Left cardiac atrium (tissue), 4 donors: ENCODE data around the gene KIDINS220. TPM values are rescaled to one million over a fixed set of nuclear protein-coding genes. Genes with fewer than 3 reads are reported as not detected.

ENCODE experiments used
- ATAC-seq, 2 donors: fragments of 200-7000 bp; cut with Tn5 transposase; one replicate each; pipeline ENCODE4 v1.9.1; 2020; ENCODE audit warnings: mild to moderate bottlenecking in 2 of 2, moderate library complexity in 2 of 2
- DNase-seq: peaks from one replicate; pipeline ENCODE4 v3.0.0-alpha.2; 2020
- intact Hi-C, 2 donors: fragments of 100-400 bp; cut with DNase I; formaldehyde crosslinking; loops; one replicate each; pipeline versions ENCODE4 v1.14.1 to v1.15.1; 2022 to 2023
- total RNA-seq, 2 donors: library from RNA; stranded (reverse); fragmentation: NEBNext Ultra II Directional; extraction: Animal tissue kit (Norgen Biotek cat#: 25700); gene quantifications; one replicate each; pipeline ENCODE4 v1.2.1, GENCODE V29; 2021
- donor health status: DM: no; HTN: yes; CAD: no.
- donor health status: DM: no; HTN: yes; CAD: no; lungs with severe emphysema.
- donor health status: DM: yes; HTN: yes; CAD: no.
- donor health status: Dilated cardiomyopathy.

KIDINS220 gene
- total RNA-seq, 2 donors from 2014 or later: 34.2 to 36.6 TPM

GRCh38 chr2:8721410-8721809 is 116.0 kb downstream of the KIDINS220 start:
- no peak for DNase-seq
- intact Hi-C loops: no loop called here
- no peak for ATAC-seq

- intact Hi-C loops: no loop called here
- DNase-seq (no peak), ATAC-seq (no peak)
Measured at GRCh38 chr2:8720741-8721140, 116.7 kb downstream of the KIDINS220 start.

GRCh38 chr2:8719528-8719927 is 117.9 kb downstream of the KIDINS220 start:
- ATAC-seq (peak in 1 of 2 donors; percentile 41), DNase-seq (no peak)
- intact Hi-C loops: no loop called here

GRCh38 chr2:8714971-8715370 is 122.4 kb downstream of the KIDINS220 start:
- ATAC-seq (no peak), DNase-seq (no peak)
- intact Hi-C loops: no loop called here

GRCh38 chr2:8714283-8714682 is 123.1 kb downstream of the KIDINS220 start:
- peak; percentile 44 to 81 for ATAC-seq
- intact Hi-C loops: no loop called here
- DNase-seq: peak; percentile 61

GRCh38 chr2:8710951-8711350 is 126.5 kb downstream of the KIDINS220 start:
- intact Hi-C loops: no loop called here
- ATAC-seq (no peak), DNase-seq (no peak)

GRCh38 chr2:8709611-8710010 is 127.8 kb downstream of the KIDINS220 start:
- intact Hi-C loops: no loop called here
- DNase-seq: no peak

GRCh38 chr2:8704906-8705305 is 132.5 kb downstream of the KIDINS220 start:
- no peak for DNase-seq
- no peak for ATAC-seq
- intact Hi-C loops: no loop called here

More at GRCh38 chr2:8709611-8710010, 127.8 kb downstream of the KIDINS220 start:
- no peak for ATAC-seq

- ATAC-seq: no peak
- no peak for DNase-seq
- intact Hi-C loops: no loop called here
Measured at GRCh38 chr2:8701681-8702379, 135.6 kb downstream of the KIDINS220 start.

- ATAC-seq: no peak
- intact Hi-C loops: loop anchor here in 1 of 2 donors (10.0 kb wide), 1 partner anchor 1275 kb away; no protein-coding TSS in a partner anchor
- no peak for DNase-seq
Measured at GRCh38 chr2:8699839-8700238, 137.6 kb downstream of the KIDINS220 start.

- DNase-seq (no peak), ATAC-seq (no peak)
- intact Hi-C loops: loop anchor here in 1 of 2 donors (10.0 kb wide), 1 partner anchor 1272 kb away; no protein-coding TSS in a partner anchor
Measured at GRCh38 chr2:8697190-8697589, 140.2 kb downstream of the KIDINS220 start.

- intact Hi-C loops: loop anchor here in 1 of 2 donors (10.0 kb wide), 1 partner anchor 1270 kb away; no protein-coding TSS in a partner anchor
- DNase-seq: no peak
Measured at GRCh38 chr2:8694737-8695136, 142.7 kb downstream of the KIDINS220 start.

GRCh38 chr2:8693157-8693821 is 144.1 kb downstream of the KIDINS220 start:
- peak; percentile 65 to 79 for ATAC-seq
- DNase-seq: peak; percentile 47
- intact Hi-C loops: loop anchor here in 1 of 2 donors (10.0 kb wide), 1 partner anchor 1268 kb away; no protein-coding TSS in a partner anchor

More at GRCh38 chr2:8694737-8695136, 142.7 kb downstream of the KIDINS220 start:
- no peak for ATAC-seq

- no peak for ATAC-seq
- intact Hi-C loops: loop anchor here in 1 of 2 donors (10.0 kb wide), 1 partner anchor 1268 kb away; no protein-coding TSS in a partner anchor
- no peak for DNase-seq
Measured at GRCh38 chr2:8692783-8693156, 144.6 kb downstream of the KIDINS220 start.

GRCh38 chr2:8691859-8692437 is 145.5 kb downstream of the KIDINS220 start:
- ATAC-seq (no peak), DNase-seq (no peak)
- intact Hi-C loops: loop anchor here in 1 of 2 donors (10.0 kb wide), 1 partner anchor 1267 kb away; no protein-coding TSS in a partner anchor

- intact Hi-C loops: loop anchor here (2.0 to 10.0 kb wide), 4 partner anchors 251 to 1484 kb away; no protein-coding TSS in a partner anchor
- peak; percentile 77 for DNase-seq
- peak; percentile 49 to 56 for ATAC-seq
Measured at GRCh38 chr2:8685697-8686358, 151.6 kb downstream of the KIDINS220 start.

- intact Hi-C loops: loop anchor here (5.0 to 10.0 kb wide), 4 partner anchors 250 to 1483 kb away; no protein-coding TSS in a partner anchor
- DNase-seq (peak; percentile 76), ATAC-seq (peak; percentile 16 to 21)
Measured at GRCh38 chr2:8684878-8685696, 152.3 kb downstream of the KIDINS220 start.

GRCh38 chr2:8684540-8684877 is 152.9 kb downstream of the KIDINS220 start:
- intact Hi-C loops: loop anchor here (5.0 to 10.0 kb wide), 3 partner anchors 250 to 682 kb away; no protein-coding TSS in a partner anchor
- ATAC-seq (no peak), DNase-seq (no peak)
